ENCODE measurements around the gene LRRTM1.

Gene LRRTM1

GRCh38 chr2:80303909-80304837 lies at the start of gene LRRTM1:
Gene LRRTM1, minus strand, starts transcription at chr2:80304752. Its CDS starts 933 bp downstream, at chr2:80303819.
- no peak for FAIRE-seq

- FAIRE-seq = no peak
These were observed 46.7 kb upstream of the LRRTM1 start for GRCh38 chr2:80351231-80351630.

GRCh38 chr2:80348953-80349352 lies 44.4 kb upstream of the LRRTM1 start:
- no peak for FAIRE-seq

- FAIRE-seq = no peak
These were observed 43.5 kb upstream of the LRRTM1 start for GRCh38 chr2:80348078-80348477.

- FAIRE-seq = no peak
These were observed 35.5 kb upstream of the LRRTM1 start for GRCh38 chr2:80340022-80340421.

- FAIRE-seq = no peak
These were observed 34.2 kb upstream of the LRRTM1 start for GRCh38 chr2:80338794-80339193.

- no peak for FAIRE-seq
These were observed 30.9 kb upstream of the LRRTM1 start for GRCh38 chr2:80335411-80335810.

- FAIRE-seq = no peak
These were observed 29.3 kb upstream of the LRRTM1 start for GRCh38 chr2:80333886-80334285.

- FAIRE-seq = no peak
These were observed 26.2 kb upstream of the LRRTM1 start for GRCh38 chr2:80330527-80331450.

- FAIRE-seq = no peak
These were observed 24.9 kb upstream of the LRRTM1 start for GRCh38 chr2:80329491-80329890.

GRCh38 chr2:80328159-80328571 lies 23.6 kb upstream of the LRRTM1 start:
- no peak for FAIRE-seq

- FAIRE-seq = no peak
These were observed 22.3 kb upstream of the LRRTM1 start for GRCh38 chr2:80326861-80327260.

- FAIRE-seq = peak; percentile 79
These were observed 21.7 kb upstream of the LRRTM1 start for GRCh38 chr2:80326214-80326613.

GRCh38 chr2:80324525-80324924 lies 20.0 kb upstream of the LRRTM1 start:
- no peak for FAIRE-seq

- no peak for FAIRE-seq
These were observed 19.1 kb upstream of the LRRTM1 start for GRCh38 chr2:80323610-80324009.

GRCh38 chr2:80322958-80323357 lies 18.4 kb upstream of the LRRTM1 start:
- no peak for FAIRE-seq

GRCh38 chr2:80322311-80322920 lies 17.9 kb upstream of the LRRTM1 start:
- FAIRE-seq = no peak

GRCh38 chr2:80312282-80312839 lies 7.8 kb upstream of the LRRTM1 start:
- no peak for FAIRE-seq

GRCh38 chr2:80311304-80311703 lies 6.8 kb upstream of the LRRTM1 start:
- FAIRE-seq = no peak

GRCh38 chr2:80303006-80303908 lies 1.3 kb downstream of the LRRTM1 start:
- no peak for FAIRE-seq

GRCh38 chr2:80302314-80303005 lies 2.1 kb downstream of the LRRTM1 start:
- no peak for FAIRE-seq

Measured in islet of Langerhans (tissue), 1 donor.